Lower lobe of right lung (tissue), 2 donors: ENCODE results near the gene PPEF2. TPM values are rescaled to one million over a fixed set of nuclear protein-coding genes. Genes with fewer than 3 reads are reported as not detected.

Source experiments
- ATAC-seq, 2 donors: fragments of 200-7000 bp; cut with Tn5 transposase; one replicate each; pipeline ENCODE4 v1.9.1; 2020 to 2022; ENCODE audit warnings: mild to moderate bottlenecking in 2 of 2, moderate library complexity in 2 of 2
- DNase-seq: peaks from one replicate; pipeline ENCODE4 v3.0.0-alpha.2; 2020
- H3K27ac ChIP-seq: fragments of 200-600 bp; one replicate; pipeline ENCODE4 v1.8.0; 2022
- H3K27me3 ChIP-seq: fragments of 200-600 bp; one replicate; pipeline ENCODE4 v1.8.0; 2022; ENCODE audit warnings: low read depth
- H3K36me3 ChIP-seq: fragments of 200-600 bp; one replicate; pipeline ENCODE4 v1.8.0; 2022; ENCODE audit warnings: mild to moderate bottlenecking
- H3K4me1 ChIP-seq: fragments of 200-600 bp; one replicate; pipeline ENCODE4 v1.8.0; 2022
- H3K4me3 ChIP-seq: fragments of 200-600 bp; one replicate; pipeline ENCODE4 v1.8.0; 2022; ENCODE audit warnings: mild to moderate bottlenecking
- H3K9me3 ChIP-seq: fragments of 200-600 bp; one replicate; pipeline ENCODE4 v1.8.0; 2022
- intact Hi-C: fragments of 100-400 bp; cut with DNase I; formaldehyde crosslinking; loops from one replicate; pipeline ENCODE4 v1.11.0; 2022
- total RNA-seq: library from RNA; stranded (reverse); fragmentation: NEBNext Ultra II Directional; extraction: Animal tissue kit (Norgen Biotek cat#: 25700); gene quantifications from one replicate; pipeline ENCODE4 v1.2.1, GENCODE V29; 2021
- TF ChIP-seq, protein P1 (sequence below): fragments of 200-600 bp; IDR thresholded peaks from one replicate; pipeline ENCODE4 v1.8.0; 2022; ENCODE audit warnings: antibody characterized with exemption, mild to moderate bottlenecking
- donor health status: DM: no; HTN: yes; CAD: no; lungs with severe emphysema.

PPEF2 gene
- total RNA-seq, 1 donor from 2014 or later = not detected

GRCh38 chr4:75878246-75878756 is 24.0 kb downstream of the PPEF2 start:
- TF ChIP-seq, protein P1, sequence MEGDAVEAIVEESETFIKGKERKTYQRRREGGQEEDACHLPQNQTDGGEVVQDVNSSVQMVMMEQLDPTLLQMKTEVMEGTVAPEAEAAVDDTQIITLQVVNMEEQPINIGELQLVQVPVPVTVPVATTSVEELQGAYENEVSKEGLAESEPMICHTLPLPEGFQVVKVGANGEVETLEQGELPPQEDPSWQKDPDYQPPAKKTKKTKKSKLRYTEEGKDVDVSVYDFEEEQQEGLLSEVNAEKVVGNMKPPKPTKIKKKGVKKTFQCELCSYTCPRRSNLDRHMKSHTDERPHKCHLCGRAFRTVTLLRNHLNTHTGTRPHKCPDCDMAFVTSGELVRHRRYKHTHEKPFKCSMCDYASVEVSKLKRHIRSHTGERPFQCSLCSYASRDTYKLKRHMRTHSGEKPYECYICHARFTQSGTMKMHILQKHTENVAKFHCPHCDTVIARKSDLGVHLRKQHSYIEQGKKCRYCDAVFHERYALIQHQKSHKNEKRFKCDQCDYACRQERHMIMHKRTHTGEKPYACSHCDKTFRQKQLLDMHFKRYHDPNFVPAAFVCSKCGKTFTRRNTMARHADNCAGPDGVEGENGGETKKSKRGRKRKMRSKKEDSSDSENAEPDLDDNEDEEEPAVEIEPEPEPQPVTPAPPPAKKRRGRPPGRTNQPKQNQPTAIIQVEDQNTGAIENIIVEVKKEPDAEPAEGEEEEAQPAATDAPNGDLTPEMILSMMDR = no peak
- Histone ChIP-seq H3K27ac (no peak overlapping the region), H3K4me1 (no peaks in the 10 kb centered on the region), H3K27me3 (no peaks in the 10 kb centered on the region), H3K4me3 (no peak overlapping the region), H3K9me3 (no peaks in the 10 kb centered on the region), H3K36me3 (no peaks in the 10 kb centered on the region)
- no peak for ATAC-seq
- no peak for DNase-seq
- intact Hi-C loops = no loop called here

- H3K27me3 ChIP-seq = no peaks in the 10 kb centered on the region
- H3K9me3 ChIP-seq = no peaks in the 10 kb centered on the region
- no peak overlapping the region for H3K4me3 ChIP-seq
- ATAC-seq (no peak), DNase-seq (no peak)
- TF ChIP-seq, protein P1 = no peak
- H3K36me3 ChIP-seq = no peaks in the 10 kb centered on the region
- H3K27ac ChIP-seq = no peak overlapping the region
- intact Hi-C loops = no loop called here
- H3K4me1 ChIP-seq = no peaks in the 10 kb centered on the region
These were observed 26.0 kb downstream of the PPEF2 start for GRCh38 chr4:75876218-75876617.

GRCh38 chr4:75869100-75869499 is 33.2 kb downstream of the PPEF2 start:
- no peak overlapping the region for H3K4me3 ChIP-seq
- no peak for DNase-seq
- H3K27me3 ChIP-seq = no peaks in the 10 kb centered on the region
- TF ChIP-seq, protein P1 = no peak
- no peaks in the 10 kb centered on the region for H3K4me1 ChIP-seq
- no peaks in the 10 kb centered on the region for H3K9me3 ChIP-seq
- no peaks in the 10 kb centered on the region for H3K36me3 ChIP-seq
- intact Hi-C loops = no loop called here
- no peak overlapping the region for H3K27ac ChIP-seq
- ATAC-seq = no peak

DNA sequence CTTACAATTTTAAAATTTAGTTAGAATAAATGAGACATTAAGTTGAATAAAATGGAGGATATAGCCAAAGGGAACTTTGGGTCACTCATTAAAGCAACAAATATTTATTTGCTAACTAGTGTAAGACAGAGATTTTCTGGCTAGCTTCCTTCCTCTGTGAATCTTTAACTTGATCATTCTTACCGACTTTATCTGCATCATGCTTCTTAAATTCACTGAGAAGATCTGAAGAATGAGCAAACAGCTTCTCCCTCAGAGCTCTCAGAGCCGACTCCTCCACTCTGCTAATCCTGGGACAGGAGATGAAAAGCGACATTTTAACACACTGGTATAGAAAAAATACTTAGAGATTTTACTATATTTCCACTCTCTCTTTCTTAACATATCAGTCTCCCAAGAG is 35.1 kb downstream of the PPEF2 start:
- no peak for ATAC-seq
- intact Hi-C loops = no loop called here
- no peaks in the 10 kb centered on the region for H3K9me3 ChIP-seq

GRCh38 chr4:75860606-75861005 is 41.6 kb downstream of the PPEF2 start:
- Histone ChIP-seq H3K27me3 (no peaks in the 10 kb centered on the region), H3K9me3 (no peaks in the 10 kb centered on the region), H3K36me3 (no peaks in the 10 kb centered on the region), H3K27ac (no peak overlapping the region), H3K4me1 (no peaks in the 10 kb centered on the region), H3K4me3 (no peak overlapping the region)
- DNase-seq = no peak
- TF ChIP-seq, protein P1 = no peak
- intact Hi-C loops = no loop called here
- ATAC-seq = no peak

More for the DNA sequence above, 35.1 kb downstream of the PPEF2 start:
- Histone ChIP-seq H3K36me3 (no peaks in the 10 kb centered on the region), H3K27ac (no peak overlapping the region), H3K4me3 (no peak overlapping the region), H3K27me3 (no peaks in the 10 kb centered on the region), H3K4me1 (no peaks in the 10 kb centered on the region)
- DNase-seq = no peak
- TF ChIP-seq, protein P1 = no peak

DNA sequence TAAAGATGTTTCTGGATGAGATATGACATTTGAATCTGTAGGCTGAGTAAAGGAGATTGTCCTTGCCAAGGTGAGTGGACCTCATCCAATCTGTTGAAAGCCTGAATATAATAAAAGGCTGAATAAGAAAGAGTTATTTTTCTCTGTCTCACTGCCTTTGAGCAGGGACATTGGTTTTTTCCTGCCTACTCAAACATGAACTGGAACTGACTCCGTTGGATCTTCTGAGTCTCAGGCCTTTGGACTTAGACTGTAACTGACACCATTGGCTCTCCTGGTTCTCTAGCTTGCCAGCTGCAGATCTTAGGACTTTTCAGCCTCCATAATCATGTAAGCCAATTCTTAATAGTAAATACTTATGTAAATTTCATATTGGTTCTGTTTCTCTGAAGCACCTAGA is 43.5 kb downstream of the PPEF2 start:
- intact Hi-C loops = no loop called here
- Histone ChIP-seq H3K4me3 (no peak overlapping the region), H3K27me3 (no peaks in the 10 kb centered on the region), H3K9me3 (no peaks in the 10 kb centered on the region), H3K4me1 (no peaks in the 10 kb centered on the region), H3K36me3 (no peaks in the 10 kb centered on the region), H3K27ac (no peak overlapping the region)
- no peak for DNase-seq
- ATAC-seq = no peak
- TF ChIP-seq, protein P1 = no peak
